K562 (cell line): ENCODE results near the gene ATP5MC3. TPM values are rescaled to one million over a fixed set of nuclear protein-coding genes. Genes with fewer than 3 reads are reported as not detected.
A peak's percentile ranks its signal among the peaks of the same experiment; 100 is the strongest.

Source experiments
- ADNP ChIP-seq: fragments of 200-800 bp; sonication (Bioruptor generic); IDR thresholded peaks from 2 replicates; pipeline ENCODE4 v1.6.1; 2016; ENCODE audit warnings: missing genetic modification characterization, missing compliant biosample characterization
- BACH1 ChIP-seq: fragments of 200-800 bp; sonication (Bioruptor generic); IDR thresholded peaks from 2 replicates; pipeline ENCODE4 v1.6.1; 2016; ENCODE audit warnings: missing genetic modification characterization, missing compliant biosample characterization
- MTA3 ChIP-seq: fragments of 450-650 bp; formaldehyde crosslinking; IDR thresholded peaks from 2 replicates; pipeline ENCODE4 v1.6.1; 2017; ENCODE audit warnings: mild to moderate bottlenecking, borderline replicate concordance
- NR2C2 ChIP-seq, 2 experiments: fragments of 200-800 bp in 1 of 2; sonication (Bioruptor generic) in 1 of 2; sonication (generic) in 1 of 2; formaldehyde crosslinking in 1 of 2; IDR thresholded peaks; 2 replicates each; pipeline versions ENCODE4 v1.6.1 to v1.8.0; 2016 to 2022; ENCODE audit warnings: mild to moderate bottlenecking in 1 of 2, missing compliant biosample characterization in 1 of 2, missing genetic modification characterization in 1 of 2, missing genetic modification reagents in 1 of 2
- ZFPM2 ChIP-seq: fragments of 250-450 bp; sonication (Bioruptor Pico); IDR thresholded peaks from 2 replicates; pipeline ENCODE4 v1.5.1; 2022; ENCODE audit warnings: mild to moderate bottlenecking
- ZNF212 ChIP-seq: fragments of 450-650 bp; formaldehyde crosslinking; IDR thresholded peaks from 2 replicates; pipeline ENCODE4 v1.4.0; 2020; ENCODE audit warnings: mild to moderate bottlenecking
- polyA plus RNA-seq, 8 experiments: library from polyadenylated mRNA; depleted of rRNA in 4 of 8; stranded (reverse) in 5 of 8; unstranded in 3 of 8; fragments of >200 nt; fragmentation: Nextera tagmentation in 2 of 8; fragmentation: Illumina TruSeq in 1 of 8; extraction: Ambion mirVana in 2 of 8; extraction: Trizol in 1 of 8; gene quantifications; 2 replicates each; pipeline versions ENCODE4 v1.2.1 to v1.2.3, GENCODE V29; 2011 to 2014; ENCODE audit warnings: inconsistent platforms in 1 of 8, missing spikeins in 1 of 8
- total RNA-seq, 7 experiments: library from RNA; depleted of rRNA in 6 of 7; stranded (reverse); fragments of >200 nt in 6 of 7; fragmentation: Illumina TruSeq in 2 of 7; extraction: Trizol in 2 of 7; gene quantifications; 2 replicates each; pipeline versions ENCODE4 v1.2.1 to v1.2.3, GENCODE V29; 2011 to 2021; ENCODE audit warnings: low replicate concordance in 1 of 7
- TF ChIP-seq, protein P1 (sequence below): fragments of 450-650 bp; IDR thresholded peaks from 2 replicates; pipeline ENCODE4 v1.6.1; 2017; ENCODE audit warnings: antibody characterized with exemption, mild to moderate bottlenecking
- TF ChIP-seq, protein P2 (sequence below): fragments of 450-650 bp; IDR thresholded peaks from 2 replicates; pipeline ENCODE4 v1.6.1; 2016; ENCODE audit warnings: borderline replicate concordance
- TF ChIP-seq, protein P3 (sequence below): sonication (generic); formaldehyde crosslinking; IDR thresholded peaks from 2 replicates; pipeline ENCODE4 v1.8.0; 2022; ENCODE audit warnings: mild to moderate bottlenecking, missing genetic modification reagents, borderline replicate concordance
- TF ChIP-seq, protein P4 (sequence below): fragments of 150-350 bp; IDR thresholded peaks from 2 replicates; pipeline ENCODE4 v1.6.1; 2014; ENCODE audit warnings: low read depth, mild to moderate bottlenecking, low read length, borderline replicate concordance

ATP5MC3 gene
- total and polyA plus RNA-seq, 9 of the 15 experiments (the other 6 are each of a cell fraction or from before 2014, with no cell fraction given), result 423 to 2,565 (median 1,012) TPM

DNA sequence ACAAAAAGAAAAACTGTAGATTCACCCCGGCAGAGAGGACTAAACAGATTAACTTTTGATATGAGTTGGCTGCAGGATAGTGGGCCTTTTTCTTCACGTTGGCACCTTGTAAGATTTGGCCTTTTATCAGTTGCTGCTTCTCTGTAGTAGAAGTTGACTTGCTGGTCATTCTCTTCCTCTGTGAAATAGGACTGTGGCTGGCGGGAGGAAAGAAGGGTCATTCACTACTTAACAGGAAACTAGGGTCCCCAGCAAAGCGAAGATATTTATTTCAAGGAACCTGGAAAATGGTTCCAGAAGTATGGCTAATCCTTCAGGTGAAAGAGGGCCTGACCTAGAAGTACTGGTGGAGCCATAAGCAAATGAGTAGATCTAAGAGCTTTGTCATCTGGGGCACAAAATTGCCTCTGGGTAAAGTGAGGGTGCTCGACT lies 383 bp upstream of the ATP5MC3 start (continued):
- TF ChIP-seq, protein P1, sequence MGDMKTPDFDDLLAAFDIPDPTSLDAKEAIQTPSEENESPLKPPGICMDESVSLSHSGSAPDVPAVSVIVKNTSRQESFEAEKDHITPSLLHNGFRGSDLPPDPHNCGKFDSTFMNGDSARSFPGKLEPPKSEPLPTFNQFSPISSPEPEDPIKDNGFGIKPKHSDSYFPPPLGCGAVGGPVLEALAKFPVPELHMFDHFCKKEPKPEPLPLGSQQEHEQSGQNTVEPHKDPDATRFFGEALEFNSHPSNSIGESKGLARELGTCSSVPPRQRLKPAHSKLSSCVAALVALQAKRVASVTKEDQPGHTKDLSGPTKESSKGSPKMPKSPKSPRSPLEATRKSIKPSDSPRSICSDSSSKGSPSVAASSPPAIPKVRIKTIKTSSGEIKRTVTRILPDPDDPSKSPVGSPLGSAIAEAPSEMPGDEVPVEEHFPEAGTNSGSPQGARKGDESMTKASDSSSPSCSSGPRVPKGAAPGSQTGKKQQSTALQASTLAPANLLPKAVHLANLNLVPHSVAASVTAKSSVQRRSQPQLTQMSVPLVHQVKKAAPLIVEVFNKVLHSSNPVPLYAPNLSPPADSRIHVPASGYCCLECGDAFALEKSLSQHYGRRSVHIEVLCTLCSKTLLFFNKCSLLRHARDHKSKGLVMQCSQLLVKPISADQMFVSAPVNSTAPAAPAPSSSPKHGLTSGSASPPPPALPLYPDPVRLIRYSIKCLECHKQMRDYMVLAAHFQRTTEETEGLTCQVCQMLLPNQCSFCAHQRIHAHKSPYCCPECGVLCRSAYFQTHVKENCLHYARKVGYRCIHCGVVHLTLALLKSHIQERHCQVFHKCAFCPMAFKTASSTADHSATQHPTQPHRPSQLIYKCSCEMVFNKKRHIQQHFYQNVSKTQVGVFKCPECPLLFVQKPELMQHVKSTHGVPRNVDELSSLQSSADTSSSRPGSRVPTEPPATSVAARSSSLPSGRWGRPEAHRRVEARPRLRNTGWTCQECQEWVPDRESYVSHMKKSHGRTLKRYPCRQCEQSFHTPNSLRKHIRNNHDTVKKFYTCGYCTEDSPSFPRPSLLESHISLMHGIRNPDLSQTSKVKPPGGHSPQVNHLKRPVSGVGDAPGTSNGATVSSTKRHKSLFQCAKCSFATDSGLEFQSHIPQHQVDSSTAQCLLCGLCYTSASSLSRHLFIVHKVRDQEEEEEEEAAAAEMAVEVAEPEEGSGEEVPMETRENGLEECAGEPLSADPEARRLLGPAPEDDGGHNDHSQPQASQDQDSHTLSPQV, result peak; percentile 90
- no peak for TF ChIP-seq ADNP (tag)
- TF ChIP-seq, protein P2, sequence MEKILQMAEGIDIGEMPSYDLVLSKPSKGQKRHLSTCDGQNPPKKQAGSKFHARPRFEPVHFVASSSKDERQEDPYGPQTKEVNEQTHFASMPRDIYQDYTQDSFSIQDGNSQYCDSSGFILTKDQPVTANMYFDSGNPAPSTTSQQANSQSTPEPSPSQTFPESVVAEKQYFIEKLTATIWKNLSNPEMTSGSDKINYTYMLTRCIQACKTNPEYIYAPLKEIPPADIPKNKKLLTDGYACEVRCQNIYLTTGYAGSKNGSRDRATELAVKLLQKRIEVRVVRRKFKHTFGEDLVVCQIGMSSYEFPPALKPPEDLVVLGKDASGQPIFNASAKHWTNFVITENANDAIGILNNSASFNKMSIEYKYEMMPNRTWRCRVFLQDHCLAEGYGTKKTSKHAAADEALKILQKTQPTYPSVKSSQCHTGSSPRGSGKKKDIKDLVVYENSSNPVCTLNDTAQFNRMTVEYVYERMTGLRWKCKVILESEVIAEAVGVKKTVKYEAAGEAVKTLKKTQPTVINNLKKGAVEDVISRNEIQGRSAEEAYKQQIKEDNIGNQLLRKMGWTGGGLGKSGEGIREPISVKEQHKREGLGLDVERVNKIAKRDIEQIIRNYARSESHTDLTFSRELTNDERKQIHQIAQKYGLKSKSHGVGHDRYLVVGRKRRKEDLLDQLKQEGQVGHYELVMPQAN, result peak; percentile 13; the same call in 1 of the 2 replicates
- TF ChIP-seq BACH1 (tag), result 0 out of 2 replicates have a peak, but pooled peaks have one; percentile 56
- TF ChIP-seq, protein P3, sequence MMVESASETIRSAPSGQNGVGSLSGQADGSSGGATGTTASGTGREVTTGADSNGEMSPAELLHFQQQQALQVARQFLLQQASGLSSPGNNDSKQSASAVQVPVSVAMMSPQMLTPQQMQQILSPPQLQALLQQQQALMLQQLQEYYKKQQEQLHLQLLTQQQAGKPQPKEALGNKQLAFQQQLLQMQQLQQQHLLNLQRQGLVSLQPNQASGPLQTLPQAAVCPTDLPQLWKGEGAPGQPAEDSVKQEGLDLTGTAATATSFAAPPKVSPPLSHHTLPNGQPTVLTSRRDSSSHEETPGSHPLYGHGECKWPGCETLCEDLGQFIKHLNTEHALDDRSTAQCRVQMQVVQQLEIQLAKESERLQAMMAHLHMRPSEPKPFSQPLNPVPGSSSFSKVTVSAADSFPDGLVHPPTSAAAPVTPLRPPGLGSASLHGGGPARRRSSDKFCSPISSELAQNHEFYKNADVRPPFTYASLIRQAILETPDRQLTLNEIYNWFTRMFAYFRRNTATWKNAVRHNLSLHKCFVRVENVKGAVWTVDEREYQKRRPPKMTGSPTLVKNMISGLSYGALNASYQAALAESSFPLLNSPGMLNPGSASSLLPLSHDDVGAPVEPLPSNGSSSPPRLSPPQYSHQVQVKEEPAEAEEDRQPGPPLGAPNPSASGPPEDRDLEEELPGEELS (CRISPR knock-in tag), result no peak
- TF ChIP-seq NR2C2 (CRISPR knock-in tag; IDR thresholded peaks at IDR 0.05), result no peak
- TF ChIP-seq NR2C2 (tag; IDR thresholded peaks at IDR 0.05), result peak; percentile 93
- TF ChIP-seq, protein P4, sequence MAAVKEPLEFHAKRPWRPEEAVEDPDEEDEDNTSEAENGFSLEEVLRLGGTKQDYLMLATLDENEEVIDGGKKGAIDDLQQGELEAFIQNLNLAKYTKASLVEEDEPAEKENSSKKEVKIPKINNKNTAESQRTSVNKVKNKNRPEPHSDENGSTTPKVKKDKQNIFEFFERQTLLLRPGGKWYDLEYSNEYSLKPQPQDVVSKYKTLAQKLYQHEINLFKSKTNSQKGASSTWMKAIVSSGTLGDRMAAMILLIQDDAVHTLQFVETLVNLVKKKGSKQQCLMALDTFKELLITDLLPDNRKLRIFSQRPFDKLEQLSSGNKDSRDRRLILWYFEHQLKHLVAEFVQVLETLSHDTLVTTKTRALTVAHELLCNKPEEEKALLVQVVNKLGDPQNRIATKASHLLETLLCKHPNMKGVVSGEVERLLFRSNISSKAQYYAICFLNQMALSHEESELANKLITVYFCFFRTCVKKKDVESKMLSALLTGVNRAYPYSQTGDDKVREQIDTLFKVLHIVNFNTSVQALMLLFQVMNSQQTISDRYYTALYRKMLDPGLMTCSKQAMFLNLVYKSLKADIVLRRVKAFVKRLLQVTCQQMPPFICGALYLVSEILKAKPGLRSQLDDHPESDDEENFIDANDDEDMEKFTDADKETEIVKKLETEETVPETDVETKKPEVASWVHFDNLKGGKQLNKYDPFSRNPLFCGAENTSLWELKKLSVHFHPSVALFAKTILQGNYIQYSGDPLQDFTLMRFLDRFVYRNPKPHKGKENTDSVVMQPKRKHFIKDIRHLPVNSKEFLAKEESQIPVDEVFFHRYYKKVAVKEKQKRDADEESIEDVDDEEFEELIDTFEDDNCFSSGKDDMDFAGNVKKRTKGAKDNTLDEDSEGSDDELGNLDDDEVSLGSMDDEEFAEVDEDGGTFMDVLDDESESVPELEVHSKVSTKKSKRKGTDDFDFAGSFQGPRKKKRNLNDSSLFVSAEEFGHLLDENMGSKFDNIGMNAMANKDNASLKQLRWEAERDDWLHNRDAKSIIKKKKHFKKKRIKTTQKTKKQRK, result no peak
- TF ChIP-seq ZFPM2 (CRISPR knock-in tag), result no peak
- no peak for TF ChIP-seq ZNF212 (CRISPR knock-in tag)
- peak; percentile 8; the same call in 1 of the 2 replicates for TF ChIP-seq MTA3
